Endothelial cell of umbilical vein (primary cell): ENCODE results near the gene TWF2. TPM values are rescaled to one million over a fixed set of nuclear protein-coding genes. Genes with fewer than 3 reads are reported as not detected.
A peak's percentile ranks its signal among the peaks of the same experiment; 100 is the strongest.

ENCODE experiments used
- BruUV-seq: library from RNA; stranded (reverse); fragments of 400-500 nt; replicated peaks from 2 replicates; lab custom pipeline; 2021; lab: Mats Ljungman, UMichigan
- CTCF ChIA-PET: fragments of 300-600, 350-600 bp; sonication (Branson Sonifier 250); formaldehyde crosslinking; loops from one replicate; lab custom pipeline; 2021; ENCODE audit warnings: antibody characterized with exemption, inconsistent platforms; lab: Charles Lee
- POLR2A ChIA-PET: fragments of 300-600, 350-600 bp; sonication (Branson Sonifier 250); formaldehyde crosslinking; loops from one replicate; lab custom pipeline; 2021; ENCODE audit warnings: antibody characterized with exemption, inconsistent platforms; lab: Charles Lee
- DNase-seq: peaks from one replicate; pipeline ENCODE4 v3.0.0-alpha.2; 2011; ENCODE audit warnings: low read depth, low spot score
- FAIRE-seq: peaks from 2 replicates; lab custom pipeline; 2011; peaks lifted over from hg19 to GRCh38; lab: Jason Lieb, UNC
- H2AFZ ChIP-seq: 2 replicates; pipeline ENCODE4 v1.6.0; 2012; ENCODE audit warnings: low read depth, low read length, control low read depth, inconsistent platforms
- H3K27ac ChIP-seq: 2 replicates; pipeline ENCODE4 v1.5.1; 2011; ENCODE audit warnings: low read depth, mild to moderate bottlenecking, control low read depth, low read length, moderate library complexity; ENCODE audit not compliant: insufficient read depth
- H3K27me3 ChIP-seq, 2 experiments: 2 replicates each; pipeline versions ENCODE4 v1.6.0 to v1.6.1; 2011; ENCODE audit warnings: low read length in 2 of 2, mixed read lengths in 1 of 2; ENCODE audit not compliant: control insufficient read depth in 2 of 2, insufficient read depth in 2 of 2
- H3K36me3 ChIP-seq, 2 experiments: 2 replicates in 1 of 2; 3 replicates in 1 of 2; pipeline ENCODE4 v1.5.1; 2011; ENCODE audit warnings: low read length in 2 of 2, mild to moderate bottlenecking in 1 of 2, moderate library complexity in 1 of 2; ENCODE audit not compliant: control insufficient read depth in 2 of 2, insufficient read depth in 2 of 2; ENCODE audit errors: extremely low read depth in 1 of 2
- H3K4me1 ChIP-seq: 3 replicates; pipeline ENCODE4 v1.5.1; 2011; ENCODE audit warnings: mild to moderate bottlenecking, low read length; ENCODE audit not compliant: control insufficient read depth, insufficient read depth; ENCODE audit errors: extremely low read depth
- H3K4me2 ChIP-seq: 2 replicates; pipeline ENCODE4 v1.6.1; 2011; ENCODE audit warnings: low read length, control low read depth, mixed read lengths; ENCODE audit not compliant: insufficient read depth
- H3K4me3 ChIP-seq, 3 experiments: fragments of 200-600 bp in 1 of 3; sonication (generic), shearing (Covaris generic) in 1 of 3; replicated peaks in 1 of 3; 2 replicates each; pipeline ENCODE4 v1.5.1; 2011 to 2016; ENCODE audit warnings: control low read depth in 3 of 3, low read length in 3 of 3, mild to moderate bottlenecking in 2 of 3, inconsistent platforms in 1 of 3, low read depth in 1 of 3, moderate library complexity in 1 of 3; ENCODE audit not compliant: insufficient read depth in 1 of 3
- H3K79me2 ChIP-seq: 2 replicates; pipeline ENCODE4 v1.6.0; 2012; ENCODE audit warnings: low read length, inconsistent platforms; ENCODE audit not compliant: control insufficient read depth, insufficient read depth
- H3K9ac ChIP-seq: replicated peaks from 2 replicates; pipeline ENCODE3; 2011; ENCODE audit warnings: low read length, control low read depth; ENCODE audit not compliant: insufficient read depth; ENCODE audit errors: extremely low read depth
- H3K9me1 ChIP-seq: replicated peaks from 3 replicates; pipeline ENCODE4 v1.6.0; 2011; ENCODE audit warnings: mild to moderate bottlenecking, low read length; ENCODE audit not compliant: control insufficient read depth, insufficient read depth; ENCODE audit errors: extremely low read depth
- H3K9me3 ChIP-seq: replicated peaks from 2 replicates; pipeline ENCODE4 v1.5.1; 2012; ENCODE audit warnings: low read length, inconsistent platforms; ENCODE audit not compliant: control insufficient read depth, insufficient read depth
- H4K20me1 ChIP-seq: replicated peaks from 2 replicates; pipeline ENCODE3; 2011; ENCODE audit warnings: mild to moderate bottlenecking, low read length; ENCODE audit not compliant: control insufficient read depth, insufficient read depth; ENCODE audit errors: extremely low read depth
- EZH2 ChIP-seq: IDR thresholded peaks from 2 replicates; pipeline ENCODE4 v1.6.1; 2012; ENCODE audit warnings: borderline replicate concordance, low read depth, mild to moderate bottlenecking, moderate library complexity, low read length, inconsistent platforms; ENCODE audit not compliant: severe bottlenecking
- FOS ChIP-seq: IDR thresholded peaks from 2 replicates; pipeline ENCODE4 v1.6.1; 2011; ENCODE audit warnings: mild to moderate bottlenecking, low read length, moderate library complexity, borderline replicate concordance; ENCODE audit not compliant: insufficient read depth
- GATA2 ChIP-seq: IDR thresholded peaks from 2 replicates; pipeline ENCODE4 v1.7.0; 2011; ENCODE audit warnings: low read depth, mild to moderate bottlenecking, moderate library complexity, mixed read lengths, low read length; ENCODE audit not compliant: insufficient read length, insufficient read depth
- JUN ChIP-seq: IDR thresholded peaks from 2 replicates; pipeline ENCODE4 v1.6.1; 2011; ENCODE audit warnings: borderline replicate concordance, low read depth; ENCODE audit not compliant: insufficient read length, insufficient read depth
- MYC ChIP-seq: IDR thresholded peaks from one replicate; pipeline ENCODE4 v1.6.1; 2011; ENCODE audit warnings: mild to moderate bottlenecking, low read depth, low read length
- POLR2A ChIP-seq: IDR thresholded peaks from 2 replicates; pipeline ENCODE4 v1.6.1; 2012; ENCODE audit warnings: low read depth, mild to moderate bottlenecking, control low read depth, low read length
- POLR2AphosphoS5 ChIP-seq: IDR thresholded peaks from 2 replicates; pipeline ENCODE4 v1.6.1; 2012; ENCODE audit warnings: low read depth, mild to moderate bottlenecking, control low read depth, low read length, moderate library complexity; ENCODE audit not compliant: insufficient read depth
- dilution Hi-C: fragments of 300-500 bp; cut with MboI; formaldehyde crosslinking; loops from one replicate; pipeline ENCODE4 v1.15.0; 2019; ENCODE audit warnings: low sequenced_read_pairs; ENCODE audit not compliant: extremely low pct_ligation_motif_present
- intact Hi-C: fragments of 100-400 bp; cut with micrococcal nuclease; formaldehyde crosslinking; loops from one replicate; pipeline ENCODE4 v1.10.0; 2022
- polyA plus RNA-seq, 4 experiments: library from polyadenylated mRNA; depleted of rRNA in 3 of 4; stranded (reverse) in 3 of 4; unstranded in 1 of 4; fragments of >200 nt; gene quantifications; 2 replicates each; pipeline versions ENCODE4 v1.2.1 to v1.2.3, GENCODE V29; 2011 to 2012; ENCODE audit warnings: missing spikeins in 1 of 4
- total RNA-seq: library from RNA; stranded (reverse); gene quantifications from 2 replicates; pipeline ENCODE4 v1.2.3, GENCODE V29; 2021

Gene TWF2
- total and polyA plus RNA-seq, 2 donors (not counting 3 experiments of a cell fraction or from before 2014, with no cell fraction given), result 82.9 to 134 TPM

DNA sequence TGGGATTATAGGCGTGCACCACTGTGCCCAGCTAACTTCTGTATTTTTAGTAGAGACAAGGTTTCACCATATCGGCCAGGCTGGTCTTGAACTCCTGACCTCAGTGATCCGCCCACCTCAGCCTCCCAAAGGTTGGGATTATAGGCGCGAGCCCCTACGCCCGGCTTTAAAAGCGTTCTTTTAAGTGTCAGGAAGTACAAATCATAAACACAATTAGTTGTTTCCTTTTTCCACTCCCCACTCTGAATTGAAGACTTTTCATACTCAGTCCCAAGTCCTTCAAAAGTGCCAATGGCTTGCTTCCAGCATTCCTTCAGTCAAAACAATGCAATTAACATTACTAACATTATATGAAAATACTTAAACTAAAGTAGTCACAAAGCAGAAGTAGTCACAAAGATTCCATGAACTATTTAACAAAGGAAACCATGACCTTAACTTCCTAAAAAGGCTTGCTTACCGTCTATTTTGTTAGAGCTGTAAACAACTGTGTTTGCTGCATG lies 31.3 kb upstream of the TWF2 start:
- peak overlapping the region; percentile 5 for H3K9ac ChIP-seq
- peak; percentile 81 for FAIRE-seq
- peaks cover 5% of the 10 kb centered on the region for H4K20me1 ChIP-seq
- H3K4me1 ChIP-seq, result peaks cover 38% of the 10 kb centered on the region
- H3K4me3 ChIP-seq, result no peak overlapping the region
- no peaks in the 10 kb centered on the region for H3K27me3 ChIP-seq
- CTCF ChIA-PET, result interaction anchor here (1.7 to 2.6 kb wide), 4 partner anchors 12 to 69 kb away, joined by 6 to 13 read pairs (median 9); no protein-coding TSS in a partner anchor
- POLR2A ChIA-PET, result no interaction called here
- peak; percentile 93 for DNase-seq
- BruUV-seq, result no TSS peak
- intact Hi-C loops, result loop anchor here (1.0 kb wide), 2 partner anchors 8 to 11 kb away; partner anchors contain the start of gene WDR82
- no peaks in the 10 kb centered on the region for H3K9me3 ChIP-seq
- no peak overlapping the region for H2AFZ ChIP-seq
- peak overlapping the region; percentile 66 for H3K27ac ChIP-seq
- H3K36me3 ChIP-seq, result peaks cover 10 to 25% of the 10 kb centered on the region in 2 experiments
- TF ChIP-seq FOS (no peak), JUN (peak; percentile 16), EZH2 (no peak), MYC (no peak)
- H3K9me1 ChIP-seq, result no peaks in the 10 kb centered on the region
- dilution Hi-C loops, result no loop called here
- H3K79me2 ChIP-seq, result peaks cover 88% of the 10 kb centered on the region
- peak overlapping the region; percentile 11 for H3K4me2 ChIP-seq

- Histone ChIP-seq H4K20me1 (peaks cover 5% of the 10 kb centered on the region), H3K4me2 (peak overlapping the region; percentile 11), H3K4me1 (peaks cover 36% of the 10 kb centered on the region), H3K27me3 (no peaks in the 10 kb centered on the region), H3K4me3 (no peak overlapping the region), H3K9me1 (no peaks in the 10 kb centered on the region), H3K9ac (peak overlapping the region; percentile 5), H2AFZ (no peak overlapping the region), H3K27ac (peak overlapping the region; percentile 66), H3K9me3 (no peaks in the 10 kb centered on the region), H3K79me2 (peaks cover 85% of the 10 kb centered on the region), H3K36me3 (peaks cover 10 to 27% of the 10 kb centered on the region in 2 experiments)
- no TSS peak for BruUV-seq
- DNase-seq (peak; percentile 9), FAIRE-seq (no peak)
- intact Hi-C loops, result loop anchor here (1.0 kb wide), 2 partner anchors 9 to 10 kb away; partner anchors contain the start of gene WDR82
- ChIA-PET CTCF (interaction anchor here (1.7 to 2.6 kb wide), 2 partner anchors 29 to 50 kb away, joined by 7 to 13 read pairs; no protein-coding TSS in a partner anchor), POLR2A (no interaction called here)
- dilution Hi-C loops, result no loop called here
- TF ChIP-seq FOS, result no peak
- no peak for TF ChIP-seq JUN
- no peak for TF ChIP-seq EZH2
- no peak for TF ChIP-seq POLR2A
- no peak for TF ChIP-seq GATA2
- TF ChIP-seq POLR2AphosphoS5, result no peak
- no peak for TF ChIP-seq MYC
Measured at GRCh38 chr3:52269776-52270175, 30.8 kb upstream of the TWF2 start.
